Measurements from ENCODE around the gene ZNF789.

DNA sequence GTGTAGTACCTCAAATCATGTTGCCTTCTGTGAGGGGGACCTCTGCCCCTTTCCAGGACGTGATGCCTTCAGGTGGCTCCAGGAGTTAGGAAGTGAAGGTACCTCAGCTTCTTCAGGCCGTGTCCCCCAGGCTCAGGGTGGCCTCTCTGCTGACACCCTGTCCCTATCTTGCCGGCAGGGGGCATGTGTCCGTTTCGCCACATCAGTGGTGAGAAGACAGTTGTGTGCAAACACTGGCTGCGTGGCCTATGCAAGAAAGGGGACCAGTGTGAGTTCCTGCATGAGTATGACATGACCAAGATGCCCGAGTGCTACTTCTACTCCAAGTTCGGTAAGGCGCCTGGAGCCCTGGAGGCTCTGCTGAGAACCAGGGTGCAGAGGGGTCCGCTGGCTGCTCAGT lies 24.7 kb upstream of the ZNF789 start:
- TF ChIP-seq, protein P1, sequence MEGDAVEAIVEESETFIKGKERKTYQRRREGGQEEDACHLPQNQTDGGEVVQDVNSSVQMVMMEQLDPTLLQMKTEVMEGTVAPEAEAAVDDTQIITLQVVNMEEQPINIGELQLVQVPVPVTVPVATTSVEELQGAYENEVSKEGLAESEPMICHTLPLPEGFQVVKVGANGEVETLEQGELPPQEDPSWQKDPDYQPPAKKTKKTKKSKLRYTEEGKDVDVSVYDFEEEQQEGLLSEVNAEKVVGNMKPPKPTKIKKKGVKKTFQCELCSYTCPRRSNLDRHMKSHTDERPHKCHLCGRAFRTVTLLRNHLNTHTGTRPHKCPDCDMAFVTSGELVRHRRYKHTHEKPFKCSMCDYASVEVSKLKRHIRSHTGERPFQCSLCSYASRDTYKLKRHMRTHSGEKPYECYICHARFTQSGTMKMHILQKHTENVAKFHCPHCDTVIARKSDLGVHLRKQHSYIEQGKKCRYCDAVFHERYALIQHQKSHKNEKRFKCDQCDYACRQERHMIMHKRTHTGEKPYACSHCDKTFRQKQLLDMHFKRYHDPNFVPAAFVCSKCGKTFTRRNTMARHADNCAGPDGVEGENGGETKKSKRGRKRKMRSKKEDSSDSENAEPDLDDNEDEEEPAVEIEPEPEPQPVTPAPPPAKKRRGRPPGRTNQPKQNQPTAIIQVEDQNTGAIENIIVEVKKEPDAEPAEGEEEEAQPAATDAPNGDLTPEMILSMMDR (conservative IDR thresholded peaks at IDR 0.05; ENCODE audit: low read length): no peak
- no peak for TF ChIP-seq EZH2phosphoT487 (IDR thresholded peaks at IDR 0.05; ENCODE audit: borderline replicate concordance, low read depth, low read length)

Measured in OCI-LY7 (cell line).